GM21576 (cell line): Measurements from ENCODE around the gene EXOC3L1.
A peak's percentile ranks its signal among the peaks of the same experiment; 100 is the strongest.

Source experiments
- ATAC-seq: cut with Tn5 transposase; IDR thresholded peaks from one replicate; pipeline ENCODE4 v1.9.1; 2021; ENCODE audit warnings: mild to moderate bottlenecking, moderate library complexity; ENCODE audit not compliant: unreplicated experiment

The EXOC3L1 gene

DNA sequence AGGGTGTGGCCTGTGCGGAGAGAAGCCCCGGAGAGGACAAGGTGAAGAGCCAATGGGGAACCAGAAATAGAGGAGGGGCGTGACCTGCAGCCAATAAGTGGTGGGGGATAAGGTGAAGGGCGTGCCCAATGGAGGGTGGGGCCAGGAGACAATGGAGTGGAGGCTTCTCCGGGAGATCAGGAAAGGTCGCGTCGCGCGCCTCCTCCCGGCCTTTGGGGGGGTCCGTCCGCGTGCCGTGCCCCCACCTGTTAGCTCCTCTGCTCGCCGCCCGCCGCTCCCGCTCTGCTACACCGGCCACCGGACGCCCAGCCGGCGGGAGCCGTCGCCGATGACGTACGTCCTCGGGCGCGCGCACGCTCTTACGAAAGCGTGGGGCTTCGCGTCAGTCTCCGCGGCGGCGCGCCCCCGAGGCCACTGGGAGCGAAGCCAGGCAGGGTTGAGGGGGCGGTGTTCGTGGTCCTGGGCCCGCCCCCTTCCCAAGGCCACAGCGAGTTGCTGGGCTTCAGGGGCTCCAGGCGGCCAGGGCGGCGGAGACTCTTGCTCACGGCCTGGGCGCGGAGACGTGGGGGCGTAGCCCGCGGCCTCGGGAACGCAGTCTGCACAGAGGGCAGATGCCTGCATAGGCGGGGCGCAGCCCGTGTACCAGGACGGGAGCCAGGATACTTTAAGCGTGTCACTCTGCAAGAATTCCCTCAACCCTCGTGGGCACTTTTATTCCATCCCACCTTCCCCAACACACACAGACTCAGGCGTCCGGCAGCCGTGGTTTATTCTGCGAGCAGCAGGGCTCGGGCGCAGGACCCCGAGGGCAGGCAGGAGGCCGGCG lies 6.1 kb downstream of the EXOC3L1 start, which contains the start of gene MATCAP1:
TSS of gene MATCAP1 (minus strand) at position 337 of the 826 bp plus-strand sequence. CDS start 3,353 bp downstream, outside the sequence.
- ATAC-seq, result peak; percentile 92

- ATAC-seq, result peak; percentile 1
These were observed 6.7 kb downstream of the EXOC3L1 start for GRCh38 chr16:67183284-67183626.

DNA sequence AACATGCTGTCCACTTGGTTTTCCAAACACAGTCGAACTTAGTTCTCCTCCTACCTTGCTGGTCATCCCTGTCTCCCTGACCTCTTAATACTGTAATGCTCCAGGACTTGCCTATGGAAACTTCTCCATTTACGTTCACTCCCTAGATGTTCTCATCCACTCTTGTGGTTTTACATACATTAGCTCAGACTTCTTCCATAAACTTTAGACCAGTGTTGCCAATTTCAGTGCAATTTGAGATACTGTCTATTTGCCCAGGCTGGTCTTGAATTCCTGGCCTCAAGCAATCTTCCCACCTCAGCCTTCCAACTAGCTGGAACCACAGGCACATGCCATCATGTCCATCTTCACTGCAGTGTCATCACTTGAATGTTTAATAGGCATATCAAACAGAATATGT lies 7.6 kb downstream of the EXOC3L1 start:
- ATAC-seq, result no peak

DNA sequence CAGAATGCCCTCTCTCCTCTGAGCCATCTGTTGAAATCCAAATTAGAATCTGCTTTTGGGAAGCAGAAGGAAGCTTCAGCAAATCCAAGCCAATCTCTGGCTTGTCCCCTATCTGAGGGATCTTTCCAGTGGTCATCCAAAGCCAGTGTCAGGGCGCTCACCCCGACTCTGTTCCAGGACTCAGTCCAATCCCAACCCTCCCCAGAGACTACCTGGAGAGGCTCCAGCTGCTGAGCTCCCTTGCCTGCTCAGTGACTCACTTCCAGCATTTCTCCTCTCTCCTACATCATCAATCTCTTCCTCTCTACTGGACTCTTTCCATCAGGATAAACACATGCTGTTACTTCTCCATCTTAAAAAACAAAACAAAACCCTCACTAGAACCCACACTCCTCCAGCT lies 8.6 kb downstream of the EXOC3L1 start:
- no peak for ATAC-seq

DNA sequence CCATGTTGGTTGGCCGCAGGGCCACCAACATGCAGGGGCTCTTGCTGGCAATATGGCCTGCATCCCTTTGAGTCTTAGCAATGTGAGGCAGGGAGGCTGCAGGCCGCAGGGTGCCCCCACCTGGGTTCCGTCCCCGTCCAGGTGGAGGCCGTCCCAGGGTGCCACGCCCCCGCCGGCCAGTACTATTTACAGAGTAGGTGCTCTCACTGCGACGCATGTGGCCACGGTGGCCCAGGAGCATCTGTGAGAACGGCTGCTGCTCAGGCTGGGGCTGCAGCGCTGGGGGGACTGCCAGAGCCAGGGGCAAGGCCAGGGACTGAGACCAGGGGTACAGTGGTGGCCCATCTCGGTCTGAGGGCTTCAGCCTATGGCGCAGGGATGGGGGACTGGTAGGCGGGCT lies 9.8 kb downstream of the EXOC3L1 start:
- ATAC-seq, result no peak

DNA sequence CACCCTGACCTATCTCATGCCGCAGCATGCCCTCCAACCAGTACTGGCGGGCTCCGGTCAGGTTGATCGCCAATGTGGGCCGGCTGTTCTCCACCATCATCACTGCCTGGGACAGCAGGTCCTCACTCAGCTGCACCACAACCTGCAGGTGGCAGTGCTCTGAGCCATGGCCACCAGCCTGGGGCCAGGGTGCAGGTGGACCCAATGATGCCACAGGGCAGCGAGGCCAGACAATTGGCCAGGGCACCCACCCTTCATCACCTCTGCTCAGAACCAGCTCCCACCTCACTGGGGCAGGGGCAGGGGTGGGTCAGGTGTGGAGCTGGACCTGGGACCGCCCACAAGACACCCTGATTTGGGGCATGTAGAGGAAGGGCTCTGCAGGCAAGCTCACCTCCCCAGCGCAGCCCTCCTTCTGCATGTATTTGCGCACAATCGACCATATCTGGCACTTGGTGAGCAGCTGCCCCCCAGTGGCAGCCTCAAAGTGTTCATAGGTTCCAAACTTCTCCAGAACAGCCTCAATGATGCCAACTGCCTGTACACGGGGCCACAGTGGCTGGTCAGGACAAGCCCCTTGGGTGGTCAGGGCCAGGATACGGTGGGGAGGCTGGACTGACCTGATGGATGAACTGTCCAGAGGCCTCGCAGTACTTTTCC lies 10.4 kb downstream of the EXOC3L1 start:
- no peak for ATAC-seq

DNA sequence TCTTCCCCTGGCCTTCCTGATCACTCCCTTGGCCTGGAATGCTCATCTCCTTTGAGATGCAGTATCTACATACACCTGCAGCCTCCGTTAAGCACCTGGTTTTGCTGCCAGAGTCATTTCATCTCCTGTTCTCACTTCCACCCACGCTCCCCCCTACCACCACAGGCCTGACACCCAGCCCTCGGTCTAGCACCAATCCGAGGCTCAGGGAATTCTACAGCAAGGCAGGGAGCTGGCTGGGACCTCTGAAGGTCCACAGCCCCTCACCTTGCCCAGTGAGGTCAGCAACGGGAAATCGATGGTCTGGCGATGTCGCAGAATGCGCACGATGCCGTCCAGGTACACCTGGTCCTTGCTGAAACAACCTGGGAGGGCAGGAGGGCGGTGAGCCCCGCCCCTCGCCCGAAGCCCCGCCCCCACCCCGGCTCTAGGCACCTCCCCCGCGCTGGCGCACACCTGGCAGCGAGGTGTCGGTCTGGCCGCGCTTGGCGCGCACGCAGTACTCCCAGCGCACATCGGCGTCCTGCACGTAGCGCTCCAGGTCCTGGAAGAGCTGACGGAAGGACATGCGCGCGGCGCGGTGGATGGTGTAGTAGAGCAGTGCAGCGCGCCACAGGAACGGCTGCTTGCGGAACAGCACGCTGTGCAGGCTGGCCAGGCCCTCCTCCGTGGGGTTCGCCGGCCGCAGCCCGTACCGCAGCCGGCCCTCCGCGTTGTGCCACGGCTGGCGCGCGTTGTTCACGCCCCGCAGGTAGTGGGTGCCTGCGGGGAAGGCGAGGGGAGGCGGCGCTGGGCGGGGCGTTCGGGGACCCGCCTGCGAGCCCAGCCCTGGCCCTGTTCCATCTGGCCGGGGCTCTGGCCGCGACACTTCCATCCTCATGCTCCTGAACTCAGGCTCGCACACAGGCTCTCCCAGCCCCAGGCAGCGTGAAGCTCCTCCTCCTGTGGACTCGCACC lies 11.9 kb downstream of the EXOC3L1 start:
- no peak for ATAC-seq

DNA sequence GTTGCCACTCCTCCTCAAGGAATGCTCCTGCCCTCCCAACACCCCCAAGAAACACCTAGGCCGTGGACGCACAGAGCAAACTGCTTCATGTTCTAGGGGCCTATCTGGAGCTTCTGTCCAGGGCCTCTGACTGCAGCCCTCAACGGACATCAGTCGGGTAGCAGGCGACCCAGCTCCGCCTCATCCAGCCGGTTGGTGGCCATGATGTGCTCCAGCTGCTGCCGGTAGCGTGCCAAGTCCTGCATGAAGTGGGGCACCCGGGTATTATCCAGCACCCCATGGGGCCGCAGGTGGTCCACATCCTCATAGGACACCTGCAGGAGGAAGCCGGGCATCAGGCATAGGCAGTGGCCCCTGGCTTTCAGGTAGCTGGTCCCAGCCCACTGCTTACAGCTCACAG lies 13.3 kb downstream of the EXOC3L1 start:
- no peak for ATAC-seq

DNA sequence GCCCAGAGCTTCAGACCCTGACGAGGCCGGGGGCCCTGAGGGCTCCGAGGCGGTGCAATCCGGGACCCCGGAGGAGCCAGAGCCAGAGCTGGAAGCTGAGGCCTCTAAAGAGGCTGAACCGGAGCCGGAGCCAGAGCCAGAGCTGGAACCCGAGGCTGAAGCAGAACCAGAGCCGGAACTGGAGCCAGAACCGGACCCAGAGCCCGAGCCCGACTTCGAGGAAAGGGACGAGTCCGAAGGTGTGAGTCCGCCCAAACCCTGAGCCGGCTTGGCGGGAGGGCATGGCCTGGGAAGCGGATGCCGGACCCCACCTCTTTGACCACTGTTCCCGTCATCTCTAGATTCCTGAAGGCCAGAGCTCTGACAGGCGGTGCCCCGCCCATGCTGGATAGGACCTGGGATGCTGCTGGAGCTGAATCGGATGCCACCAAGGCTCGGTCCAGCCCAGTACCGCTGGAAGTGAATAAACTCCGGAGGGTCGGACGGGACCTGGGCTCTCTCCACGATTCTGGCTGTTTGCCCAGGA lies 15.2 kb downstream of the EXOC3L1 start:
- no peak for ATAC-seq

- peak; percentile 34 for ATAC-seq
These were observed 15.9 kb downstream of the EXOC3L1 start for GRCh38 chr16:67173808-67174705.

DNA sequence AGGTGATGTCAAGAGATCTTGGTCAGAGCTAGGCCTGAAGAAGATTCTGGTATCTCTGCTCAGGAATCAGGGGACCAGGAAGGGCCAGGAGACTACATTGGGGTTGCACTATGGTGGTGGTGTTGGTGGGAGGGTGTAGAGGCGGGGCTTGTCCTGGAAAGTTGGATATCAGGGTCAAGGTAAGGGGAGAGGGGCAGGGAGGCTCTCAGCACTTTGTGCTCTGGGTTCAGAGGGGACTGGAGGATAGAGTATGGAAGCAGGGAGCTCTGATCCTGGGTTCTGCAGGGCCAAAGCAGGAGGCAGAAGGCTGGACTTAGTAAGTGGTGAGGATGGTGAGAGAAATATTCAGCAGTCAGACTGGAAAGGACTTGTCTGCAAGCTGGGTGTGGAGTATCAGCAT lies 16.6 kb downstream of the EXOC3L1 start:
- no peak for ATAC-seq

- no peak for ATAC-seq
These were observed 18.8 kb downstream of the EXOC3L1 start for GRCh38 chr16:67170949-67171649.

GRCh38 chr16:67170168-67170948 lies 19.6 kb downstream of the EXOC3L1 start, which contains the start of gene NOL3:
NOL3 (plus strand) TSS chr16:67170538.
- ATAC-seq, result peak; percentile 47

GRCh38 chr16:67169642-67170167 lies 20.2 kb downstream of the EXOC3L1 start:
- no peak for ATAC-seq

DNA sequence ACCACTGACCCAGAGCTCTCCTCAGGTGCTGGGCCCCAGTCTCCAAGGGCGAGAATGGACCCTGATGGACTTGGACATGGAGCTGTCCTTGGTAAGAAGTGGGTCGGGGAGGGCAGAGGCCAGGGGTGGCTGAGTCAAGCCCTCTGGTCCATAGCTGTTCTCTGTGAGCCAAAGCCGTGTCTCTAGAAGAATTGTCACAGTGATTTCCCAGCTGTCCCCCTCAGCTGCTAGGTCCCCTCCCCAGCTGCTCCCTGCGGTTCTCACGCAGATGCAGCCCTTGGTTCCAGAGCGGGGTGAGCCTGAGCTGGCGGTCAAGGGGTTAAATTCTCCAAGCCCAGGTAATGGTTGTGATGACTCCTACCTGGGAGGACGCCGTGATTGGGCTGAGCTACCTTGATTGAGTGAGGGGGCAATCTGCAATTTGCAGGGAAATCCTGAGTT lies 20.9 kb downstream of the EXOC3L1 start:
- no peak for ATAC-seq

GRCh38 chr16:67167588-67167987 lies 22.3 kb downstream of the EXOC3L1 start:
- no peak for ATAC-seq

DNA sequence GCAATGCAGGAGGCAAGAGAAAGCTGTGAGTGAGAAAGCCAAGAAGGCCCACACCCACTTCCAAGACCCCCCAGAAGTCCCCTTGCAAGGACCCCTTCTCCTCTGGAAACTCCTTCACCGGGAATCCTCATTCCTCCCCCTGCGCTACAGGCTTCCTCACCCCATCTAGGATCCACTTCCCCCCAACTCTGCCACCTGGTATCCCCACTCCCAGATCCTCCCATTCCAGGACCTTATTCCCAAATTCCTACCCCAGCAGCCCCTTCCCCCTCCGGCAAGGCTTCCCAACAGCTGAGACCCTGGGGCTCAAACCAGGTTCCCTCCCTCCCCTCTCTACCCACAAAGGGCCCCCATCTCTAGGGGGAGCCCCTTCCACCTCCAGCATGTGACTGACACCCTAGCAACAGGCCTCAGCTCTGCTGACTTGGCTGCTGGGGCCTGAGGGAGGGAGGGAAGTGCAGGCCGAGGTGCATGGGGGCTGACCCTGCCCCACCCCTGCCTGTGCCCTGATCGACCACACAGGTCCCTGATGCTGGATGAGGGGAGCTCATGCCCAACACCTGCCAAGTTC lies 23.3 kb downstream of the EXOC3L1 start:
- no peak for ATAC-seq

DNA sequence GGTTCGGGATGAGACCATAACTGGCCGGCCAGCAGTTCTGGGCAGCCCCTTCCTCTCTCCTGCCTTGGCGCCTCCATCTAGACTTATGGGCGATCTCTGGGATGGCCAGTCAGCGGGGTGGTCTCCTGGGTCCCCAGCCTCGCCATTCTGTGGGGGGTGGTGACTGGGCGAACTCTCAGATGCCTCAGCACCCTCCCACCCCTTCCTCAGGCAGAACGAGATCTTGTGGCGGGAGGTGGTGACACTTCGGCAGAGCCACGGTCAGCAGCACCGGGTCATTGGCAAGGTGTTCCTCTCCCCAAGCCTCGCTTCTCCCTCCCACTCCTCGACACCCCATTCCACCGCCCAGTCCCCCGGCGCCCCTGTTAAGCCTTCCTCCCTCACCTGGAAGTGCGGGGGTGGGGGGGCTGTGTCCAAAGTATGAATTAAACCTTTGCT lies 23.8 kb downstream of the EXOC3L1 start:
- no peak for ATAC-seq
